HG03439 (cell line): Measurements from ENCODE around the gene FAM170B.

Source experiments
- ATAC-seq: cut with Tn5 transposase; IDR thresholded peaks from one replicate; pipeline ENCODE4 v1.9.1; 2021; ENCODE audit warnings: mild to moderate bottlenecking, moderate library complexity; ENCODE audit not compliant: unreplicated experiment

FAM170B gene

GRCh38 chr10:49152663-49153062, 18.8 kb upstream of the FAM170B start:
- ATAC-seq: no peak

- ATAC-seq: no peak
Observed at GRCh38 chr10:49152037-49152436, 18.2 kb upstream of the FAM170B start.

GRCh38 chr10:49151481-49151880, 17.7 kb upstream of the FAM170B start:
- ATAC-seq: no peak

- no peak for ATAC-seq
Observed at GRCh38 chr10:49151025-49151445, 17.2 kb upstream of the FAM170B start.

DNA sequence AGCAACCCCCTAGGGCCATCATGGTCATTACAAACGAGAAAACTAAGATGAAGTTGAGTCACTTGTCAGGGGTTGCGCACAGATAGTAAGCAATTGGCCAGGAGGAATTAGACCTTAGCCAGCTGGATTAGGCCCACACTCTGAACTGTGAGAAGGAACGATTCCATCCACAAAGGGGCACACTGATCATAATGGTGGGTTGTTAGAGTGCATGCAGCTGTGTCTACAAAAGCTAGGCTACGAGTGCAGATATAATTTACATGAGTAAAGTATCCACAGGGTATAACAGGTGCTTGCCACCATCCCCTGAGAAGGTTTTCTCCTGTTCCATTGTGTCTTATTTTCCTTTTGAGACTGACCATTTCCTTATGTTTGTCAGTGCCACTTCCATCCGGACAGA, 16.6 kb upstream of the FAM170B start:
- no peak for ATAC-seq

GRCh38 chr10:49149881-49150280, 16.1 kb upstream of the FAM170B start:
- no peak for ATAC-seq

DNA sequence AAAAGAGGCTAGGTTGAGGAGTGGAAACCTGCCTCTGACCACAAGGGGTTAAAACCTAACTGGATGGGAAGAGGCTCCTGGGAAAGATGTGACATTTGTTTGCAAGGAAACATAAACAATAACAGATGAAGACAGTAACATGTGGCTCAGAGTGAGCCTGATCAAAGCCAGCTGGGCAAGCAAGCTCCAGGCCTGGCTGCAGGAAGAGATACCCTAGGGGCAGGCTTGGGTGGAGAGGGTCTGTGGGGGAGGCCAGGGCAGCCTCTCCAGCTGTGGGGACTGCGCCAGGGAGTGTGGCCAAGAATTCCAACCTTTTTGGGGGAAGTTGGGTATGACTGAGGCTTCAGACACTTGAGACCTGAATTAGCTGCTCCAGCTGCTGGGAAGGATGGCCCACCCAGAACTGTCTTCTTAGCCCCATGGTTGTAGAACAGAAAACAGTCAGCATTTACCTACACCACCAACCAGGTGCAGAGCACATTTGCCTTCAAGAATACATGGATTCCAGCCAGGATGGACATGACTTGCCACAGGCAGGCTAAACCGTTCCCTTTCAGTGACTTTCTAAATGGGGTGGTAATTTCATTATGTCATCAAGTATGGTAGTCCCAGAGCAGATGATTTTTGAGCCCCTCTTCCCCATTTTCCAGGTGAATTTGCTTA, 10.4 kb upstream of the FAM170B start:
- no peak for ATAC-seq

- ATAC-seq: no peak
Observed at GRCh38 chr10:49143249-49143648, 9.4 kb upstream of the FAM170B start.

GRCh38 chr10:49141541-49142332, 7.9 kb upstream of the FAM170B start:
- no peak for ATAC-seq

DNA sequence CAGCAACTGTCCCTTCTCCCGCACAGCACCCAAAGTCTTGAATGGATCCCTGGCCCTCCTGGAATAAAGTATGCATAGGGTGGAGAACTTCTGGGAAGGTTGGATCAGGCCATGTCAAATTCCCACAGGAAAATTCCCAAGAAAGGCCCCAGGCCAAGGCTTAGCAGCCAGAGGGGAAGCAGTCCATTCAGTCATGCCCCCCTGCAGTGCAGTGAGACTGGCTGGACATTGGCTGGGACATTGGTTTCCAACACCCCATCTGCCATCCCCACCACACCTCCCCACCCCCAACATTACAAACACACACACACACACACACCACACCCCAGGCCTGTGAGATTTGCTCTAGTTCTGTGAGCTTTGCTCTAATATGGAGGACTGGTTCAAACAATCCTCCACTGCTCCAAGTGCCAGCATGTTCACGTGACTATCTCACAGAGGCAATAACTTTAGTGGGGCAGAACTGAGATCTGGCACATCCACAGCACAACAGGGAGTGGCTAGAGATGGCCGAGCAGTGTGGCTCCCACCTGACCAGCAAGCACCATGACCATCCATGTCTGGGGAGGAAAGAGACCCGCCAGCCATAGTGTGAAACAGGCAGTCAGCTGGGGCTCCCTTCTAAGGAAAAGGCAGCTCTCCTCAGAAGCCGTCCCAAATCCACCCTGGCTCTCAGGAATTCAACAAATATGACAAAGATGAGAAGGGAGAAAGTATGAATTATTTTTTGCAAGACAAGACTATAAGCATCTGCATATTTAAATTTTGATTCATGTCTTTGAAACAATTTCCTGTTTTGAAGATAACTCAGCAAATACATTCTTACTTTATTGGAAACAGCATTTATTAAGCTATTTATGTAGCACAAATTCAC, 6.7 kb upstream of the FAM170B start:
- ATAC-seq: no peak

DNA sequence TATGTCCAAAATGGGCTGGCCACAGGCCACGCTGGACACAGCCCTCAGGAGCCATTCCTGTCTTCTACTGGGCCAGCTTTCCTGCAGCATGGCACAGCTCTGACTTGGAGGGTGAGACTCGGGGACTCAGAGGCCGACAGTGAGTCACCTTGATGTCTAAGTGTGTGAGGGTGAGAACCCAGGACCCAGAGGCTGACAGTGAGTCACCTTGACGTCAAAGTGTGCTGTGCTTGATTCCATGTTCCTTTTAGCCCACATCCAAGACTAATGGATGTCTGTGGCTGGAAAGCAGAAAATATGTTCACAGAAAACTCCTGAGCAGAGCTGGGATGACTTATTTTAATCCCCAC, 6.0 kb upstream of the FAM170B start:
- ATAC-seq: no peak

DNA sequence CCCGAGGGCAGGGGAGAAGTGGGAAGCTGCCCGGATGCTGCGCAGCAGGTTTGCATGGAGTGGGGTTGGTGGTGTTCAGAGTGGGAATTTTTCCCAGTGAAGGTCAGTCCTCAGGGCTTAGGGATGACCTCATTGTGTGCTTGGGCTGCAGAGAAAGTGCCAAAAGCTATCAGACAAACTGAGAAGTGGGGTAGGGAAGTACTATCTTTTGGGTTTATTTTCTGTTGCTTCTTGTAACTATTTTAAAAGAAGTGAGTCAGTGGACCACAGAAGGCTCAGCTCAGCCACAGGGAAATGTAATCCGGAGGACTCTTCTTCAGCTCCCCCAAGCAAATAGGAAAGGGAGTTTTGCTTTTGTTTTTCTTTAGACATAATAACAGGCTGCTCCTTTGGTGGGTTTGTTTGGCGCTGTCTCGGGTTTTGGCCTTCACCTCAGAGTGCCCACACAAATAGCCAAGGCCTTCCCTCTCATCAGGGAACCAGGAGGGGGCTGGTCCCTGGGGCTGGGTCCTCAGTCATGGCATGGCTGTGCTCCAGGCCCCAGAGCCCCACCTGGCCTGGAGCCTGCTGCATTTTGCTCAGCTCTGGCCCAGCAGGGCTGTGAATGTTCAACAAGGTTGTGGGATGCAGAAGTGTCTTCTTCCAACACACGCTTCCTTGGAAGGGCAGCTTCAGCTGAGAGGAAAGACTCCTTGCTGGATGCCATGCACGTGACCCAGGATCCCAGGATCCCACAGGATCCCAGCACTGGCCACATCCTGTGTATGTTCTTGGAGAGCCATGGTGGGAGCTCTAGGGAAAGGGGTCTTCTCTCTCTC, 5.4 kb upstream of the FAM170B start:
- ATAC-seq: no peak

- ATAC-seq: no peak
Observed at GRCh38 chr10:49138361-49138891, 4.6 kb upstream of the FAM170B start.

DNA sequence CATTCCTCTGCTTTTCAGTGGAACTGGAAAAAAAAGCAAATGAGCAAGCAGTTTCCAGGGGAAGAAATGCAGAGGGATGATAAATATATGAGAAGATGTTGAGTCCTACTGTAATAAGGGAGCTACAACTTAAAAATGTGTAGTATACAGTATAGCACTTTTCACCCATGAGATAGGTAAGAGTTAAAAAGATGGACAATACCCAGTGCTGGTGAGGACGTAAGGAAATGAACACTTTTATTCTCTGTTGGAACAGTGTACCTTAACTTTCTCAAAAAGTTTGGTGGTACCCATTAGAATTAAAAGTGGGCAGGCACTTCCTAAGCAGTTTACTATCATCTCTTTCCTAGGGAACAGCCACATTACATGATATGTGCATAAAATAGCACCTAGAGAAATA, 2.7 kb upstream of the FAM170B start:
- ATAC-seq: no peak

DNA sequence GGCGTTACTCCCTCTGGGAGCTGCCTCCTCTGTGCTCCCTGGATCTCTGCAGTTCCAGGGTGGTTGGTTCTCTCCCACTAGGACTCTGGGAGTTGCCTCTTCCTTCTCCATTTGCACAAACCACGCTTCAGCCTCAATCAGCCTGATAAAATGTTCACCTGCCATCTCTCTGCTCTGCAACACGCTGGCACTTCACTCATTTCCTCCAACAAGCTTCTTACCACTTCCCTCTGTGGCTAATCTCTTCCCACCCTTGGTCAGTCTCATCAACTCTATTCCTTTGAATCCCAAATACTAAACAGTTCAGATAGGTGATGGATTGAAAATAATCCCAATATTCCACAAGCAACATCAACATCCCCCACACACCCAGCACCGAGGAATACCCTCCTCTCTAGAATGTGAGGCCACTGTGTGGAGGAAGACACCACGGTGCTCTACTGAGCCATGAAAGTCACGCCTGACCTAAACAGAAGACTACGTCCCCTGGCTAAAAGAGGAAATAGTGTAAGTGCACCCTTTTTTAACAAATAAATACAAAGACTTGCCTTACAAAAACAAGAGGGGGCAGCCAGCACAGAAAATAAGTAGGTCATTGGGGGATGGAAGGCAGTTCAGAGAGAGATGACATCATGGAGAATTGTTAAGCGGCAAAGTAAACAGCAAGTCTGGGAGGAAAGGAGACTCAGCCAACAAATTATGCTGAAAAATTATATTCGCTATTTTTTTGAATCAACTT, 1.9 kb upstream of the FAM170B start:
- no peak for ATAC-seq

- ATAC-seq: no peak
Observed at GRCh38 chr10:49134327-49134726, 506 bp upstream of the FAM170B start.

DNA sequence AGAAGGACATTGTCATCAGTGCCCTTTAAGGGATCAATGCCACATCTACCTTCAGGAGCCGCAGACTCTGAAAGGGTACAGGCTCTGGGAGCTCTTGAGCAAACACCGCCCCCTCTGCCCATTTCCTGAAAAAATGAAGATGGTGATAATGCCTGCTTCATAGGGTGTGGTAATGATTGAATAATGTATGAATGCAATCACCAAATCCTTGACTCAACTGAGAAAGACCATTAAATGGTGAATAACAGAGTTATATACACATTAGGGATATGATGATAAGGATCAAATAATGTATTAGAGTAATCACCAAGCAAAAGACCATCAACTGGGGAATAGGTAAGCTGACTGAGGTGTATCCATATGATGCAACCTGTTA, 1.5 kb downstream of the FAM170B start:
- ATAC-seq: no peak

DNA sequence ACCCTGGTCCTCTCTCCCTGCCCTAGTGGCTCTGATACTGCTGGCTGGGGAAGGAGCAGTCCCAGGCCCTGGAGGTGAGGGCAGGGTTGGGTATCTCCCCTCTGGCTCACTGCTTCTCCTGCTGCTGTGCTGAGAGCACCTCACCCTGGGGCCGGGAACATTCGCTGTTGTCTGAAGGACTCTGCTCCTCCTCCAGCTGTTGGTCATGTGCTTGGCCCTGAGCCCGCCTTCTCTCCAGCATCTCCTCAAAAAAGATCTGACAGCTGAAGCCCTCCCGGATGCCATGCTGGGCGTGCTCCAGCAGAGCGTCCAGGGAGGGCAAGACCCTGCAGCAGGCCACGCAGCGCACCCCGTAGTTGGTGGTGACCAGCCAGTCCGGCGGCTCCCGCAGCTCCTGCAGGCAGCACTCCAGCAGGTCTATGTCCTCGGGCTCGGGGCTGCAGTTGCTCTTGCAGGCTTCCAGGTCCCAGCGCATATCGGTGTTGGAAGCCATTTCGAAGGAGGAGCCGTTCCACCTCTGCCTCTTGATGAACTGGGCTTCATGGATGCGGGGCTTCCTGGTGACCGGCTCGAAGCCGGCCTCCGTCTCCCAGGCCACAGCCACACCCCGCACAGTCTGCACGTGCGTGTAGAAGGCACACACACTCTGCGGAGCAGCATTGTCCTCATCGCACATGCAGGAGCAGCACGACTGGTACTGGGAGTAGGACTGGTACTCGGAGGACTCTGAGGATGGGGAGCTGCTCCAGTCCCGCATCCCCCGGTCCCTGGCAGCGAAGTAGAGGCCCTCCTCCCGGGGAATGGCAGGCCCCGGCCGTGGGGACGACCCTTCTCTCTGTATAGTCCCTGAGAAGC, 2.1 kb downstream of the FAM170B start:
- ATAC-seq: no peak

DNA sequence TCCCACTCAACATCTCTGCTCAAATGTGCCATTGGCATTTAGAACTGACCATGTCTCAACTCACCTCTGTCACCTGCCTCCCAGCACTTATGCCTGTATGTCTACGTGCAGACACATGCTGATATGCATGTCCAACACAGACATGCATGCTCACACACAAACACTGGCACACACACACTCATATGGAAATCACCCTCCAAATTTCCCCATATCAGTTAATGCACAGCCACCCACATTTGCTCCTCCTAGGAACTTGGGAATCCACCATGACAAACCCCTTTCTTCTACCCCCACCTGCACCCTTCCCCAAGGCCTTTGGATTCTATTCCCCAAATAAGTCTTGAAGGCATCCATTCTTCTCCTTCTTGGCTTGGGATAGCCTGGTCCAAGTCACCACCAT, 4.4 kb downstream of the FAM170B start:
- no peak for ATAC-seq
